ENCODE measurements around the gene GINM1. TPM values are rescaled to one million over a fixed set of nuclear protein-coding genes. Genes with fewer than 3 reads are reported as not detected.

GINM1 gene
- 15.6 TPM for polyA plus RNA-seq (2013, experiment 1 of 2)
- 19.4 TPM for polyA plus RNA-seq (2013, experiment 2 of 2)

DNA sequence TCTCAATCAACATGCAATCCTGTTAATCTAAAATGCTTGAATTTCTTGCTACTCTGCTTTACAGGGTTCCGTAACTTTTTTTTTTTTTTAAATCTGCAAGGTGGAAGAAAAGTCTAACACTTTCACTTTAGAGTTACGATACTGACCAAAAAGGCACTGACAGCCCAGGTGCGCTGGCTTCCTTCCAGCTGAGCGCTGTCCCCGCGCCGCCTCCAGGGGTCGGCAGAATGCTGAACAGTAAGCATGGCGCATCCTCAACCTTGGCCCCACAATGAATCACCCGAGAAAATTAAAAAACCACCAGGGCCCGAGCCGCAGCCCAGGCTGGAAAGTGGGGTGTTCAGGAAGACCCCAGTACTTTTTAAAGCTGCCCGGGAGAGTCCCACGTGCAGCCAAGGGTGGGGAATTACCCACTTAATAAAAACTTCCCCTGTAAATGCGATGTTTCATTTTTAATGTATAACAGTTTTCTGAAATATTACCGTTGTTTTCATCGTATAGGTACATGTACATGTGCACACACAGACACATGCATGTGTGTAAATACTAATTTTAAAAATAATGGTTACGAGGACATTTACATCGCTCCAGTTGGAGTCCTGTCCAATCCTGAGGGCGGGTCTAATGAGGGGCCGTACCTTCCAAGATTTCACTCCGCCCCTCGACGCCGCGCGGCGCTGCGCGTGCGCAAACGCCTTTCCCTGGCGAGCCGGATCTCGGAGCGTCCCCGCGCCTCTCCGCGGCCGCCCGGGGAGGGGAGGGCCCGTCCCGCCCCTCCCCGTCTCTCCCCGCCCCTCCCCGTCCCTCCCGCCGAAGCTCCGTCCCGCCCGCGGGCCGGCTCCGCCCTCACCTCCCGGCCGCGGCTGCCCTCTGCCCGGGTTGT lies at the start of gene GINM1:
TSS of gene GINM1 (plus strand) at position 849 of the 883 bp plus-strand sequence. CDS start 40 bp downstream, outside the sequence.
- H3K27me3 ChIP-seq (ENCODE audit: insufficient read depth, low read length) = peaks cover 5% of the 10 kb centered on the region; the same call in 1 of the 2 replicates
- H3K27ac ChIP-seq (ENCODE audit: low read depth, low read length) = peak within 1 kb of the TSS; percentile 90
- H3K4me3 ChIP-seq (ENCODE audit: low read length) = peak within 1 kb of the TSS; percentile 93
- under 1% methylated on average over 55 of the region's 59 CpGs for WGBS
- no peaks in the 10 kb centered on the region for H3K36me3 ChIP-seq (ENCODE audit: insufficient read depth, low read length)
- peak within 1 kb of the TSS; percentile 92 for H3K9ac ChIP-seq (ENCODE audit: low read depth, low read length)
- H3K4me1 ChIP-seq (ENCODE audit: insufficient read depth, low read length) = no peaks in the 10 kb centered on the region
- no peaks in the 10 kb centered on the region for H3K9me3 ChIP-seq (ENCODE audit: insufficient read depth, low read depth, low read length)

GRCh38 chr6:149529650-149530049 lies 36.5 kb upstream of the GINM1 start:
- H3K36me3 ChIP-seq (ENCODE audit: insufficient read depth, low read length) = peaks cover 88% of the 10 kb centered on the region
- no peaks in the 10 kb centered on the region for H3K4me1 ChIP-seq (ENCODE audit: insufficient read depth, low read length)
- H3K9me3 ChIP-seq (ENCODE audit: insufficient read depth, low read depth, low read length) = no peaks in the 10 kb centered on the region
- WGBS = 94% methylated on average over 4 of the region's 5 CpGs
- H3K4me3 ChIP-seq (ENCODE audit: low read length) = no peak overlapping the region
- no peaks in the 10 kb centered on the region for H3K27me3 ChIP-seq (ENCODE audit: insufficient read depth, low read length)
- no peak overlapping the region for H3K9ac ChIP-seq (ENCODE audit: low read depth, low read length)
- no peak overlapping the region for H3K27ac ChIP-seq (ENCODE audit: low read depth, low read length)

GRCh38 chr6:149534742-149535141 lies 31.4 kb upstream of the GINM1 start:
- Histone ChIP-seq H3K4me1 (ENCODE audit: insufficient read depth, low read length) (no peaks in the 10 kb centered on the region), H3K27me3 (ENCODE audit: insufficient read depth, low read length) (no peaks in the 10 kb centered on the region), H3K4me3 (ENCODE audit: low read length) (no peak overlapping the region), H3K36me3 (ENCODE audit: insufficient read depth, low read length) (peaks cover 88% of the 10 kb centered on the region), H3K9ac (ENCODE audit: low read depth, low read length) (no peak overlapping the region), H3K9me3 (ENCODE audit: insufficient read depth, low read depth, low read length) (no peaks in the 10 kb centered on the region), H3K27ac (ENCODE audit: low read depth, low read length) (no peak overlapping the region)
- no CpG with 5 or more reads among the region's 1 CpG for WGBS

DNA sequence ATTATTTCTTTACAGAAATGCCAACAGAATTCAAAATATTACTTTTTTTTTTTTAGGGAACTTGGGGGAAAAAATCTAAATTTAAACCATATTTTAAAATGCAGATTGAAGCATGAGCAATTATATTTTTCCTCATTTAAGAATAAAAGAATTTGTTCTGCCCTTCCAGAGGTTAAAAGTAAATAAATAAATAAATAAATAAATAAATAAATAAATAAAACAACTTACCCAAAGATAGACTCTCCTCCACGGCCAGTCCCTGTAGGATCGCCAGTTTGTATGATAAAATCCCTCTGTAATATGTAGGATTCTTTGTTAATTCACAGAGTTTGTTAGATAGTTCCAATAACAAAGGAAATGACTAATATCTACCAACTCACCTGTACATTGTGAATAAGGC lies 25.0 kb upstream of the GINM1 start:
- Histone ChIP-seq H3K36me3 (ENCODE audit: insufficient read depth, low read length) (peaks cover 44% of the 10 kb centered on the region), H3K9ac (ENCODE audit: low read depth, low read length) (no peak overlapping the region), H3K27me3 (ENCODE audit: insufficient read depth, low read length) (no peaks in the 10 kb centered on the region), H3K27ac (ENCODE audit: low read depth, low read length) (no peak overlapping the region), H3K4me3 (ENCODE audit: low read length) (no peak overlapping the region), H3K9me3 (ENCODE audit: insufficient read depth, low read depth, low read length) (no peaks in the 10 kb centered on the region), H3K4me1 (ENCODE audit: insufficient read depth, low read length) (peaks cover 3% of the 10 kb centered on the region; the same call in 1 of the 2 replicates)
- WGBS = no CpG with 5 or more reads among the region's 2 CpGs

GRCh38 chr6:149544646-149545257 lies 21.4 kb upstream of the GINM1 start:
- peaks cover 3% of the 10 kb centered on the region; the same call in 1 of the 2 replicates for H3K4me1 ChIP-seq (ENCODE audit: insufficient read depth, low read length)
- H3K27ac ChIP-seq (ENCODE audit: low read depth, low read length) = no peak overlapping the region
- H3K9me3 ChIP-seq (ENCODE audit: insufficient read depth, low read depth, low read length) = no peaks in the 10 kb centered on the region
- H3K9ac ChIP-seq (ENCODE audit: low read depth, low read length) = peak overlapping the region; percentile 95
- 36% methylated on average over 12 of the region's 12 CpGs for WGBS
- H3K4me3 ChIP-seq (ENCODE audit: low read length) = peak overlapping the region; percentile 99
- H3K27me3 ChIP-seq (ENCODE audit: insufficient read depth, low read length) = peaks cover 12% of the 10 kb centered on the region
- peaks cover 12% of the 10 kb centered on the region for H3K36me3 ChIP-seq (ENCODE audit: insufficient read depth, low read length)

GRCh38 chr6:149545258-149545753 lies 20.9 kb upstream of the GINM1 start:
- Histone ChIP-seq H3K27ac (ENCODE audit: low read depth, low read length) (peak overlapping the region; percentile 99), H3K4me1 (ENCODE audit: insufficient read depth, low read length) (peaks cover 3% of the 10 kb centered on the region; the same call in 1 of the 2 replicates), H3K27me3 (ENCODE audit: insufficient read depth, low read length) (peaks cover 12% of the 10 kb centered on the region), H3K36me3 (ENCODE audit: insufficient read depth, low read length) (peaks cover 7% of the 10 kb centered on the region), H3K9ac (ENCODE audit: low read depth, low read length) (peak overlapping the region; percentile 95), H3K4me3 (ENCODE audit: low read length) (peak overlapping the region; percentile 99), H3K9me3 (ENCODE audit: insufficient read depth, low read depth, low read length) (no peaks in the 10 kb centered on the region)
- WGBS = 2% methylated on average over 16 of the region's 16 CpGs

GRCh38 chr6:149545754-149546471 lies 20.3 kb upstream of the GINM1 start, which contains the start of gene PPIL4:
PPIL4 (minus strand) TSS chr6:149546043; CDS start chr6:149546005, 38 bp downstream.
- Histone ChIP-seq H3K27me3 (ENCODE audit: insufficient read depth, low read length) (peaks cover 15% of the 10 kb centered on the region), H3K9me3 (ENCODE audit: insufficient read depth, low read depth, low read length) (no peaks in the 10 kb centered on the region), H3K9ac (ENCODE audit: low read depth, low read length) (peak within 1 kb of the TSS; percentile 95), H3K4me3 (ENCODE audit: low read length) (peak within 1 kb of the TSS; percentile 99), H3K4me1 (ENCODE audit: insufficient read depth, low read length) (peaks cover 3% of the 10 kb centered on the region; the same call in 1 of the 2 replicates), H3K27ac (ENCODE audit: low read depth, low read length) (peak within 1 kb of the TSS; percentile 99), H3K36me3 (ENCODE audit: insufficient read depth, low read length) (peaks cover 2% of the 10 kb centered on the region)
- WGBS = under 1% methylated on average over 71 of the region's 71 CpGs

GRCh38 chr6:149551920-149552319 lies 14.3 kb upstream of the GINM1 start:
- Histone ChIP-seq H3K27ac (ENCODE audit: low read depth, low read length) (no peak overlapping the region), H3K27me3 (ENCODE audit: insufficient read depth, low read length) (peaks cover 15% of the 10 kb centered on the region), H3K4me1 (ENCODE audit: insufficient read depth, low read length) (no peaks in the 10 kb centered on the region), H3K4me3 (ENCODE audit: low read length) (no peak overlapping the region), H3K9ac (ENCODE audit: low read depth, low read length) (no peak overlapping the region; the same call in 1 of the 2 replicates), H3K9me3 (ENCODE audit: insufficient read depth, low read depth, low read length) (no peaks in the 10 kb centered on the region), H3K36me3 (ENCODE audit: insufficient read depth, low read length) (no peaks in the 10 kb centered on the region)
- 88% methylated on average over 5 of the region's 5 CpGs for WGBS

DNA sequence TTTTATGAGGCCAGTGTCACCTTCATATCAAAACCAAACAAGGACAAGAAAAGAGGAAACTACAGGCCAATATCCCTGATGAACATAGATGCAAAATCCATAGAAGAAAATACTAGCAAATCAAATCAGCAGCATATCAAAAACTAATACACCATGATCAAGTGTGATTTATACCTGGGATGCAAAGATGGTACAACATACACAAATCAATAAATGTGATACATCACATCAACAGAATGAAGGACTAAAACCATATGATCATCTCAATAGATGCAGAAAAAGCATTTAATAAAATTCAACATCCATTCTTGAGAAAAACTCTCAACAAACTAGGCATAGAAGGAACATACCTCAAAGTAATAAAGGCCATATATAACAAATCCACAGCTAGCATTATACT lies 8.1 kb upstream of the GINM1 start:
- H3K36me3 ChIP-seq (ENCODE audit: insufficient read depth, low read length) = no peaks in the 10 kb centered on the region
- no peaks in the 10 kb centered on the region for H3K9me3 ChIP-seq (ENCODE audit: insufficient read depth, low read depth, low read length)
- peaks cover 14% of the 10 kb centered on the region; the same call in 1 of the 2 replicates for H3K27me3 ChIP-seq (ENCODE audit: insufficient read depth, low read length)
- no peak overlapping the region for H3K27ac ChIP-seq (ENCODE audit: low read depth, low read length)
- H3K9ac ChIP-seq (ENCODE audit: low read depth, low read length) = no peak overlapping the region
- H3K4me3 ChIP-seq (ENCODE audit: low read length) = no peak overlapping the region
- no peaks in the 10 kb centered on the region for H3K4me1 ChIP-seq (ENCODE audit: insufficient read depth, low read length)

DNA sequence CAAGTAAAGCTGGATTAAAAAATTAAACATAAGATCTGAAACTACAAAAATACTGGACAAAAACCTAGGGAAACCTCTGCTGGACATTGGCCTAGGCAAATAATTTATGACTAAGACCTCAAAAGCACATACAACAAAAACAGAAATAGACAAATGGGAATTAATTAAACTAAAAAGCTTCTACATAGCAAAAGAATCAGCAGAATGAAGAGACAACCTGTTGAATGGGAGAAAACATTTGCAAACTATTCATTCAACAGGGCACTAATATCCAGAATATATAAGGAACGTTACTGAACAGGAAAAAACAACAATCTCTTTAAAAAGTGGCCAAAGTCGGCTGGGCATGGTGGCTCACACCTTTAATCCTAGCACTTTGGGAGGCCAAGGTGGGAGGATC lies 6.8 kb upstream of the GINM1 start:
- Histone ChIP-seq H3K27ac (ENCODE audit: low read depth, low read length) (no peak overlapping the region), H3K36me3 (ENCODE audit: insufficient read depth, low read length) (no peaks in the 10 kb centered on the region), H3K4me1 (ENCODE audit: insufficient read depth, low read length) (no peaks in the 10 kb centered on the region), H3K4me3 (ENCODE audit: low read length) (no peak overlapping the region), H3K9ac (ENCODE audit: low read depth, low read length) (no peak overlapping the region), H3K9me3 (ENCODE audit: insufficient read depth, low read depth, low read length) (no peaks in the 10 kb centered on the region), H3K27me3 (ENCODE audit: insufficient read depth, low read length) (peaks cover 18% of the 10 kb centered on the region; the same call in 1 of the 2 replicates)
- WGBS = 86% methylated on average over 2 of the region's 2 CpGs

All from HUES64 (cell line).